GM18511 (cell line): Measurements from ENCODE around the gene KTN1.

Source experiments
- ATAC-seq: cut with Tn5 transposase; IDR thresholded peaks from one replicate; pipeline ENCODE4 v1.9.1; 2021; ENCODE audit warnings: mild to moderate bottlenecking, moderate library complexity; ENCODE audit not compliant: unreplicated experiment

The KTN1 gene

DNA sequence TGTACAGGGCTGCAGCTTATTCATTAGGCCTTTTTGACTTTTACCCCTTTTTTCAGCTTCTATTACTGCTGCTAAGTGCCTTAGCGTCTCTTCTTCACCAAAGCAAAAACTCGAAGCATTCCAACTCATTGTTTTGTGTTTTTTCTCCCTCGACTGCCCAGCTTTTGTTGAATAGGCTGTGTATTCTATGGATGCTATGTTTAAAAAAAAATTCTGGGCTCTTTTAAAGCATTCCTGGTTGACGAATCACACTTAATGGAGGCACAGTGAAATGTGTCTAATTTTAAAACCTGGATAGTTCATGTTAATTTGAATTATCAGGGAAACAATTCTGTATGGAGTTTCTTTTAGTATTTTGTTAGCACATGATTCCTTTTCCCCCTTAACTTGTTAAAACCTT, 29.7 kb downstream of the KTN1 start:
- ATAC-seq: no peak

DNA sequence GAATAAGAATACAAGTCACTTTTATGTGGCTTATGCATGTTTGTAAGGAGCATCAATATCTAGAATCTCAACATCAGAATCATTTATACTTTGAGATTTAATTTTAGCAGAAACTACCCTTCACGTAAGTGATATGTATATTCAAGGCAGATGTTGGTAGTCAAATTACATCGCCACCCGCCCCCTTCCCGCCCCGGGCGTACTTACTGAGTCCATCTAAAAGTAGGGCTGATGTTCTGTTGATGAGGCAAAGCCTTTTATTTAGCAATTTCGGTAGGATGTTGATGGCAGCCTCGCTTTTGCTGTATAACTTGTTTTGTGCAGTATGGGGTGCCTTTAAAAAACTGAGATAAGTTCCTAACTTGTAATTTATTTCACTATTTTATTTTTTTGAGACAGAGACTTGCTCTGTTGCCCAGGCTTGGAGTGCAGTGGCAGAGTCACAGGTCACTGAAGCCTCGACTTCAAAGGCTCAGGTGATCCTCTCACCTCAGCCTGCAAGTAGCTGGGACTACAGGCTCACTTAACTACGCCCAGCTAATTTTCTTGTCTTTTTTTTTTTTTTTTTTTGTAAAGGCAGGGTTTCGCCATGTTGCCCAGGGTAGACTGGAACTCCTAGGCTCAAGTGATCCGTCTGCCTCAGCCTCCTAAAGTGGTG, 30.8 kb downstream of the KTN1 start:
- ATAC-seq: no peak

DNA sequence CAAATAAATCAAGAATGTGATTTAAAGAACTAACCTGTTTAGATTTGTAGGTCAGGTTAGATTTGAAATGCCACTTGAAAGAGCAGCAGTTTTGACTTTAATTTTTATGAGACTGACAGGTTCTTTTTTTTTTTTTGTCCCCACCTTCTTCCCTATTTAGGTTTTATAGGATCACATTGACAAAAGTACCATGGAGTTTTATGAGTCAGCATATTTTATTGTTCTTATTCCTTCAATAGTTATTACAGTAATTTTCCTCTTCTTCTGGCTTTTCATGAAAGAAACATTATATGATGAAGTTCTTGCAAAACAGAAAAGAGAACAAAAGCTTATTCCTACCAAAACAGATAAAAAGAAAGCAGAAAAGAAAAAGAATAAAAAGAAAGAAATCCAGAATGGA, 31.9 kb downstream of the KTN1 start:
- no peak for ATAC-seq

DNA sequence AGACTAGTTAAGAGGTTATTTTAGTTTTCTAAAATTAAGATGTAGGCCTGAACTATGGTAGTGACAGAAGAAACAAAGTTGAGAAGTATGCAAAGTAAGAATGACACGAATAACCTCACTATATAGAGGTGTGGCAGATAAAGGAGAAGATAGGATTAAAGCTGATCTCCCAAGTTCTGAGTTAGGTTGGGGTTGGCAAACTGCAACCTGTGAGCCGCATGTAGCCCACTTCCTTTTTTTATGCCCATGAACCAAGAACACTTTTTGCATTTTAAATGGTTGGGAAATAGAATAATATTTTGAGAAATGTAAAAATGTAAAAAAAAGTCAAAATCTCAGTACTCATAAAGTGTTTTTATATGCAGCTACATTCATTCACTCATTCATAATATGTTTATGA, 34.3 kb downstream of the KTN1 start:
- ATAC-seq: no peak

DNA sequence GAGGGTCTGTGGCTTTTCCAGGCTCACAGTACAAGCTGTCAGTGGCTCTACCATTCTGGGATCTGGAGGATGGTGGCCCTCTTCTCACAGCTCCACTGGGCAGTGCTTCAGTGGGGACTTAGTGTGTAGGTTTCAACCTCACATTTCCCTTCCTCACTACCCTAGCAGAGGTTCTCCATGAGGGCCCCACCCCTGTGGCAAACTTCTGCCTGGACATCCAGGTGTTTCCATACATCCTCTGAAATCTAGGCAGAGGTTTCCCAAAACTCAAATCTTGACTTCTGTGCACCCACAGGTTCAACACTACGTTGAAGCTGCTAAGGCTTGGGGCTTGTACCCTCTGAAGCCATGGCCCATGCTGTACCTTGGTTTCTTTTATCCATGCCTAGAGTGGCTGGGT, 40.3 kb downstream of the KTN1 start:
- ATAC-seq: no peak

DNA sequence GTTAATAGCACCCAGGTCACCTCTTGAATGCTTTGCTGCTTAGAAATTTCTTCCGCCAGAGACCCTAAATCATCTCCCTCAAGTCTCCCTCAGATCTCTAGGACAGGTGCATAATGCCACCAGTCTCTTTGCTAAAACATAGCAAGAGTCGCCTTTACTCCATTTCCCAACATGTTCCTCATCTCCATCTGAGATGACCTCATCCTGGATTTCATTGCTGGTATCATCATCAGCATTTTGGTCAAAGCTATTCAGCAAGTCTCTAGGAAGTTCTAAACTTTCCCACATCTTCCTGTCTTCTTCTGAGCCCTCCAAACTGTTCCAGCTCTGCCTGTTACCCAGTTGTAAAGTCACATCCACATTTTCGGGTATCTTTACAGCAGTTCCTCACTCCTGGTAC, 41.0 kb downstream of the KTN1 start:
- ATAC-seq: no peak

DNA sequence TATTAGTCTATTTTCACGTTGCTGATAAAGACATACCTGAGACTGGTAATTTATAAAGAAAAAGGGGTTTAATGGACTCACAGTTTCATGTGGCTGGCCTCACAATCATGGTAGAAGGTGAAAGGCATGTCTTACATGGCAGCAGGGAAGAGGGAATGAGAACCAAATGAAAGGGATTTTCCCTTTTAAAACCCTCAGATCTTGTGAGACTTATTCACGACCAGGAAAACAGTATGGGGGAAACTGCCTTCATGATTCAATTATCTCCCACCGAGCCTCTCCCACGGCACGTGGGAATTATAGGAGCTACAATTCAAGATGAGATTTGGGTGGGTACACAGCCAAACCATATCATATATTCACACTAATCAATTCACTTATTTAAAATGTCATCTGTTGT, 41.4 kb downstream of the KTN1 start:
- ATAC-seq: no peak

DNA sequence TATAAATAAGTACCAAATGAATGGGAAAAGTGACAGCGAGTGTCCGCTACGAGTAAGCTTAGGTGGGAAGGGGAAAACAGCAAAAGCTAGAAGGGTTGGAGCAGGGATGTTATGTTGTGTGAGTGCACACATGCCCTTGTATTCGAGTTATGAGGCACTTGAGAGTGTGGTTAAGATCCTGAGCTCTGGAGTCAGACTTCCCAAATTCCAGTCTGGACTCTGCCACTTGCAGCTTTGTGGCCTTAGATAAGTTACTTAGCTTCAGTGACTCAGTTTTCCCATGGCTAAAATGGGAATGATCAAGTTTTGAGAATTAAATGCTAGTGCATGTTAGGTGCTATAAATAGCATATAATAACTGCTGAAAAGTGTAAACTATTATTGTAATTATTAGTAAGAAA, 44.9 kb downstream of the KTN1 start:
- ATAC-seq: no peak

DNA sequence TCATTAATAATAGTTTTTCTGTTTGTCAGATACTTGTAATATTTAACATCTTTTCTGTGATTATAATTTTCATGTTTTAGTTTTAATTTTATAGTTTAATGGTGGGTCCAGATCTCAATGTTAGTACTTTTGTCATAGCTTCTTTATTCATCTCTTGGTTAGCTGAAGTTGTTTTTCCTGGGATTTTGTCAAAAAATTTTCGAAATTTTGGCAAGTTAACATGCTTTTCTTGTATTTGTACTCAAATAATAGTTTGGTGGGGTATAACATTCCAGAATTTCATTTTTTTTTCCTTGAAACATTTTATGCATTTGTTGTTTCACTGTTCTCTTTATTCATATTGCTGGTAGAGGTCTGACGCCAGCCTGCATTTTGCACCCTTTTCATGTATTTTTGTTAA, 45.5 kb downstream of the KTN1 start:
- no peak for ATAC-seq

DNA sequence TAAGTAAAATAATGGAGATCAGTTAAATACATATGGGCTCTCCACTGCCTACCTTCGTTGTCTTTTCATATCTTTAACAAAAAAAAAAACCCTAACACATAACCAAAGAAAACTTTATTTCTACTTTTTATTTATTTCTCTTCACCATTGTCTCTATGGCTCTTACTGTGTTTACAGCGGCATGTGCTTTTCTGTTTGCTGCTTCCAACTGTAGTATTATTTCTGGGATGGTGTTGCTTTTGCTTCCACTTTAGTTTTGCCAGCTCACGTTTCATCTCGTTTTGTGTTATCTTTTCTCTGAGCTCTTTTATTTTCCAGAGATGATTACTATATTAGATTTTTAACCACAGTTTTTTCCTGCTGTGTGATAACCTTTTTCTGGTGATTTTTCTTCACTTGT, 46.1 kb downstream of the KTN1 start:
- no peak for ATAC-seq

DNA sequence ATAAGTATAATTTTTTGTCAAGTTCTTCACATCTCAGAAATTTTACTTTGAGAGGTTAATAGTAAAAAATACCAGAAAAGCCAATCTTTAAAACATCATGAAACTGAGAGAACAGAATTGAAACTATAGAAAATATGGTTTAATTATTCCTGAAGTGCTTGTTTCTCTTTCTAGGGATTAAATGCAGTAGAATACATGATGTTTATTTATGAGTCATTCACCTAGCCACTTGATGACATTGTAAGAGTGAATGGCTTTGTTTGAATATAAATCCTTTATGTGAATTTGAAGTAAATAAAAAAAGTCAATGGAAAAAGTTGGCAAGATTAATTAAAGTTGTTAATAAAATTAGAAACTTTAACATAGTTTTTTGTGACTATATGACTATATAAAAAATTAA, 48.4 kb downstream of the KTN1 start:
- no peak for ATAC-seq

DNA sequence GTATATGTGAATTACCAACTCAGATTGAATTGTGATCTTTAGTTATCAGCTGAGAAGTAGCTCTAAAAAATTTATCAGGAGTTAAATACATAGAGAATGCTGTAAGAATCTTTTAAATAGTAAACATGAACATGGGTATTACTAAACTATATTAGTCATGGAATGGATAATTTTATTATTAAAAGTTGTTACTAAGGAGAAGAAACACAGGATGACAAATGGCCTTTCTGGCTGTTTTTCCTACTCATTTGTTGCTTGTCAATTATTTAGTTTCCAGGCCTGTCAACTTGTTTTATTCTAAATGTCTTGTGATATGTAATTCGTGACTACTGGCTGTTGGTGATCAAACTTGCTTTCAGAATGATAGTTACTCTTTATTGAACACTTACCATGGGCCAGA, 58.7 kb downstream of the KTN1 start:
- ATAC-seq: no peak

DNA sequence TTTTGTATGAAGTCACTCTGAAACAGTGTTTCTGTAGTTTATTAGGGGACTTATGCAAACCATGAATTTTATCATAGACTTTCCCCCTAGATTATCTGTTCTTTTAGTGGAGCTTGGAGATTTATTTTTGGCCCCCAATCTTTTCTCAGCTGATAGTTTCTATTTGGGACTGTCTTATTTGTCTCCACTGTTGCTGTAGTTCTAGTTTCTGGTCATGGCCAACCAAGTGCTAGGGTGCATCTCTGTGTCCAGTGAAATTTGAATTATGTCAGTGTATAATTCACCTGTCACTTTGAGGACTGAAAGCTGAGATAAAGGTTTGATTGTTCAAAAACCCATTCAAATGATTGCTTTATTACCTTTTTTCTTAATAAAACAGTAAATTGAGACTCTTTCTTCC, 61.3 kb downstream of the KTN1 start:
- ATAC-seq: no peak

DNA sequence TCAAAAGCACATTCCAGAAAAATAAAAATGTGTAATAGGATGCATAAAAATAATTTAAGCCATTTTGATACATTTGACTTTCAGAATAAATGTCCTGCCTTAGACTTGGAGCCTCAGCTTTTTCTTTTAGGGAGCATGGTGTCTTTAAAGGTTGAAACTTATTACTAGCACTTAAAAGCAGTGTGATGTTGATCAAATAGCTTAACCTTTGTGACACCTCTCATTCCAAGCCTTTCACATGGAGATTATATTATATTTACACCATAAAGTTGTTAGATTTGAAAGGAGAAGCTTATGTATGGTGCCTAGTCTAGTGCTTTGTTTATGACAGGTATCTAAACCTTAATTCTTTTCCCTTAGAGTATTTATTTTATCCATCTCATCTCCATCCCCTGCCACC, 61.9 kb downstream of the KTN1 start:
- no peak for ATAC-seq

DNA sequence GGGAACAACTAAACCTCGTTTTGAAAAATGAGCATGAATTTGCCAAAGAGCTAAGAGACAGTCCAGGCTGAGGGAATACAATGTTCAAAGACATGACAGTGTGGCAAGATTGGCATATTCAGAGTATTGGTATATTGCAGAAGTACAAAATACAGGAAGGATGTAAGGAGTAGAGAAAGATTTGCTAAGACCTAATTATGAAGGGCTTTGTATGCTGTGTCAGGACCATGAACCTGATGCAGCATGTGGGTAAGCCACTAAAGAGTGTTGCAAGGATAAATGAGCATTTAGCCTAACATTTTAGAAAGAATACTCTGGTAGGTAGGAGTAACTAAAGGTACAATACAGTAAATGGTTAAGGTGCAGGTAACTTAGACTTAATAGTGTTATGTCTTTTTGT, 65.1 kb downstream of the KTN1 start:
- ATAC-seq: no peak

DNA sequence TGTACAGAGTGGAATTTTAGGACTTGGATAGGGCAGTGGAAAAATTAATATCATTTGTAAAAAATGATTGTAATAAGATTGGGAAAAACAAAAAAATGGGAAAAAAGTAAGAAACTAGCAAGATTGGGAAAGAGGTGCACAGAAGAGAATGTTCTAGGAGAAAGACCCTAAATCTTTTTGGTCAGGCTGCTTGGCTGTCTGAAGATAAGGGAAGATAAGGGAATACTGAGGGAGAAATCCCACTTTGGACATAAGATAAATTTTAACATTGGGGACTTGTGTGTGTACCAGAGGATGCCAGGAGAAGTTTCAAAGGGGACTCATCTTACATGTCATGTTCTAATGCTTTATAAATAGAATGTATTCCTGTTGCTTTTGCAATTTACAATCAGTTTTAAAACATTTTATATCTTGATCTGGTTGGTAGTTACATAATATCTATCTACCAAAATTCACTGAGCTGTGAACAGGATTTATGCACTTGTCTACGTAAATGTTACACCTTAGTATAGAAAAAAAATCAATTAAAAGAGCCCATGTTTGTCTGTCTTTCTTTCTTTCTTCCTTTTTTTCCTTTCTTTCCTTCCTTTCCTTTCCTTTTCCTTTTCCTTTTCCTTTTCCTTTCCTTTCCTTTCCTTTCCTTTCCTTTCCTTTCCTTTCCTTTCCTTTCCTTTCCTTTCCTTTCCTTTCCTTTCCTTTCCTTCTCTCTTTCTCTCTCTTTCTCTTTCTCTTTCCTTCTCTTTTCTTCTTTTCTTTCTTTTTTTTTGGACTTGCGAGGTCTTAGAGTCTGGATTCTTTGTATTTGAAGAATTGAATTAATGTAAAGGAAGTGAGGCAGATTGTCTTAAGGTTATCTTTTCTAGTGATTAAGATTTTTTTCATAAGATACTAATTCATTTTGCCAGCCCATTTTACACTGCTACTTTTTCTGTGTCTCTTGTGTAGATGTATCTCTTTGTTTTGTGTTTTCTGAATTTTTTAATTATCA, 66.1 kb downstream of the KTN1 start:
- no peak for ATAC-seq

DNA sequence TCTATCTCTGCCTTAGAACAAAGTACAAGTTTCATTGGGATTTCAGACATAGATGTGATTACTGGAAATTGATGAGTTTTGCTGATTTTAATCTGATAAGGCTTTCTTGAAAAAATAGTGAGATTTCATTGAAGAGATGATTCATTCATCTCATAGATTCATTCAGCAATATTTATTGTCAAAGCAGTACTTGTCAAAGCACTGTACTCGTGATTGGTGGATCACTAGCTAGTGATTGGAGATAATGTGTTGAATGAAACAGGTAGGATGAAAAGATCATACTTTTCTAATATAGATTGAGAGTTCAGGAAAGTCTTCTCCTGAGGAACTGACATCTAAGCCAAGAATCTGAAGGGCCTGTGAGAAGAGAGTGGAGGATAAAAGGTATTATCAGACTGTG, 71.0 kb downstream of the KTN1 start:
- no peak for ATAC-seq

DNA sequence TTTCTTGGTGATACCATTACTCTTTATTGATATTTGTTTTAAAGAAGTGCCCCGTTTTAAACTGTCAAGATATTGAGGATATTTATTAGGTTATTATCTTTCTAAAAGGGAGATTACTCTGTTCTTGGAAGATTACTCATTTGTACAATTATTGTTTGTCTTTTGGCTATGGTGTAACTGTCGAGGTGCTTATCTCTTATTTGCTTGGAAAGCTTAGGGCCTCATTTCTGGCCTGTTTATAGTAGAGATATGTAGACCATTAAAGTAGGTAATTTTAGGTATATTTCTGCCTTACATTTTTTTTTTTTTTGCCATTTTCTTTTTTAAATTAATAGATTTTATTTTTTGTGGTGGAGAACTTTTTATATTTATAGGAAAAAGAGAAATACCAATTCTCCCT, 74.2 kb downstream of the KTN1 start:
- ATAC-seq: no peak

DNA sequence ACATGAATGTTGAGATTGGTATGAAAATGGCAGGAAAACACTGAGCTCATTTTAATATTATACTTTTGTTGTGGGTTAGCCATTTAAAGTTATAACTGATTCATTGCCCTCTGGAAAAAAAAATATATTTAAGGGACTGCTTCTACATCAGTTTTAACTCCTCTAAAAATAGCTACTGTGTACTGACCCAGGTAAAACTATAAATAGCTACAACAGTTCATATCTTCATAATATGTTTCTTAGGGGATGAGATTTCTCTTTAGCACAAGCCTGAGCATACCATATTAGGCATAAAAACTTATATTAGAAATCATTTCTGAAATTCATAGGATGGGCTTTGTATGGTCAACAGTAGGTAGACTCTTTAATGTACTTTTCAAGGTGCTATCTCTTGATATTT, 81.0 kb downstream of the KTN1 start:
- ATAC-seq: no peak

DNA sequence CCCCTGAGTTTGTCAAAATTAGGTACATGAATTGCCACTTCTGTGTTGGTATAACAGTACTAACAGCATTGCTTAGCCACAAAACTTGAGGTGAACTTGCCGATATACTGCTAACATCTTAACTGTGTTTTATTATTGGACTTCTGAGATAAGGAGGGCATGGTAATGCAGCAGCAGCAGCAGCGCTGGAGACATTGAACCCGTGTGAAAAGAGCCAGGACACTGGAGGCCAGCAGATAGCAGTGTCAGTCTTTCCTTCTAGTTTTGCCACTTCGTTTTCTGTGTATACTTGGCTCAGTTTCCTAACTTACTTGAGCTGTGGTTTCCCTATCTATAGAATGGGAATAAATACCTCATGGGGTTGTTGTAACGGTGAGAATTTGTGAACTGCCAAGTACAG, 82.7 kb downstream of the KTN1 start:
- ATAC-seq: no peak

DNA sequence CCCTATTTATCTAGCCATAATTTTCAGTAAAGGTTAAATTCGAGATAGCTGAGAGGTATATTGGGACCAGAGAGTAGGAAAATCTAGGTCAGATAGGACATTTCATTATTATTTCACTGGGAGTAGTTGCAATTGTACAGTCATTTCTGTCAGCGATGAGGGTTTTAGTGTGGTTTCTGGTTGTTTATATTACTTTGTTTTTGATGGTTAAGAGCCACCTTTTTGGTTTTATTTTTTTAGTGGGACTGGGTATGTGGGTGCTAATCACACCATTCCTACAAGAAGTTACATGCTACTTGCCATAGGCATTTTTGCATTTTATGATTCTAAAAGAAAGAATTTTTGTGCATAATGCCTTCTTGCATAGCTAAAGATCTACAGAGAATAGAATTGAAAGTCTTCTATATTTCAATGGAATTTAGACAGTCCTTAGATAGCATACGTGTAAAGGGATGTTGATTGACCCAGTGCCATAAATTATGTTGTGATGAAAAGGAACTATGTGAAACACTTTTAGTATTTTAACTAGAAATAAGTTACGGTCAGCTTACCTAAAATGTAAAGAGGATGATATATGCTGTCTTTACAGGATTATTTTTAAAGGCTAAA, 85.2 kb downstream of the KTN1 start:
- no peak for ATAC-seq

DNA sequence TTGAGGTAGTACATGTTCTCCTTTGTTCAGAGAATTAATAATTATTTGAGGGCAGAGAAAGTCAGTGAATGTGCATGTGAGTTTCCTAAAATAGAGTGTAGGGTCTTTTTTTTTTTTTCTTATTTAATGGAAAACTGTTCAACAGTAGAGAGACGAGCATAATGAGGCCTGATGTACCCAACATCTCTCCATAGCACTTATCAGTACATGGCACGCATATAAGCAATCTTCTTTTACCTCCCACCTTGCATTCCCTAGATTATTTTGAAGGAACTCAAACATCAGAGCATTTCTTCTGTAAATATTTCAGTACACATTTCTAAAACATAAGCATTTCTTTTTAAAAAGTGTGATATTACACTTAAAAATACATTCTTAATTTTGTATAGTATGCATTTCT, 87.8 kb downstream of the KTN1 start:
- ATAC-seq: no peak
